ENCODE data around the gene GP1BB. TPM values are rescaled to one million over a fixed set of nuclear protein-coding genes. Genes with fewer than 3 reads are reported as not detected.

Gene GP1BB
- total and polyA plus RNA-seq, 12 donors = 5.3 to 56.1 (median 9.5) TPM; not detected in 6

DNA sequence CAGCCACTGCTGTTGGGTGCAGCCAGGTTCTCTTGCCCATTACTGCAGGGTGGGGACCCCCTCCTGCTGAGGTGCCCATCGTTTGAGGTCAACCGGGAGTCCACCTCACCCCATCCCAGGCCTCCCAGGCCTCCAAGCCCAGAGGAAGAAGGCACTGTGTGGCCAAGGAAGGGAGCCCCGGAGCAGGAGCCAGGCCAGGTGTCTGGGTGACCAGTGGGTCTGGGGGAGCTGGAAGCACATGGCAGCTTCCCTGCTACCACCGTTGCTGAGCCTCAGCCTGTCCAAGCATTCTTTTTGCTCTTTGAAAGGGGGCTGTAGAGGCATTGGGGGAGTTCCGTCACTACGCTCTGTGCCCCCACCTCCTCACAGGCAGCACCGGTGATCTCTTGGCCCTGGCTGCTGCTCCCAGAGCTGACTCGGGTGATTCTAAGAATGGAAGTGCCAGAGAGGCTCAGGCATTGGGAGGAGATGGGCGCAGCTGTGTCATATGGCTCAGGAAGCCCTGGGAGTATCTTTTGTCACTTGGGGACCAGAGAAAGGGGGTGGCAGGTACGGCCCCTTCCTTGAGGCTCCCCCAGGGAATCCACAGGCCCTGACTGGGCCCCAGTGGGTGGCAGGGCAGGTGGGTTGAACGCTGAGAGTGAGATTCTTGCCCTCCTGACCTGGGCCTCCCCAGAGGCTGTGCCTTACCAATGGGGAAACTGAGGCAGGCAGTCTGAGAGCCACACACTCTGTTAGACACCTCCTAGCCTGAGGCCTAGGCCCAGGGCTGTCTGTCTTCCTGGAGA is 7.1 kb upstream of the GP1BB start:
- no peak for ATAC-seq
- Histone ChIP-seq H3K9me3 (no peaks in the 10 kb centered on the region), H3K27me3 (peaks cover 0 to 60% (median 13%) of the 10 kb centered on the region in 7 donors), H3K4me1 (peaks cover 16 to 70% (median 41%) of the 10 kb centered on the region in 9 donors), H3K4me3 (peak overlapping the region in 1 of 10 donors; percentile 67), H3K27ac (no peak overlapping the region), H3K36me3 (peaks cover 0 to 18% (median 0%) of the 10 kb centered on the region in 9 donors)
- TF ChIP-seq, protein P1, sequence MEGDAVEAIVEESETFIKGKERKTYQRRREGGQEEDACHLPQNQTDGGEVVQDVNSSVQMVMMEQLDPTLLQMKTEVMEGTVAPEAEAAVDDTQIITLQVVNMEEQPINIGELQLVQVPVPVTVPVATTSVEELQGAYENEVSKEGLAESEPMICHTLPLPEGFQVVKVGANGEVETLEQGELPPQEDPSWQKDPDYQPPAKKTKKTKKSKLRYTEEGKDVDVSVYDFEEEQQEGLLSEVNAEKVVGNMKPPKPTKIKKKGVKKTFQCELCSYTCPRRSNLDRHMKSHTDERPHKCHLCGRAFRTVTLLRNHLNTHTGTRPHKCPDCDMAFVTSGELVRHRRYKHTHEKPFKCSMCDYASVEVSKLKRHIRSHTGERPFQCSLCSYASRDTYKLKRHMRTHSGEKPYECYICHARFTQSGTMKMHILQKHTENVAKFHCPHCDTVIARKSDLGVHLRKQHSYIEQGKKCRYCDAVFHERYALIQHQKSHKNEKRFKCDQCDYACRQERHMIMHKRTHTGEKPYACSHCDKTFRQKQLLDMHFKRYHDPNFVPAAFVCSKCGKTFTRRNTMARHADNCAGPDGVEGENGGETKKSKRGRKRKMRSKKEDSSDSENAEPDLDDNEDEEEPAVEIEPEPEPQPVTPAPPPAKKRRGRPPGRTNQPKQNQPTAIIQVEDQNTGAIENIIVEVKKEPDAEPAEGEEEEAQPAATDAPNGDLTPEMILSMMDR (IDR thresholded peaks at IDR 0.05) = no peak
- intact Hi-C loops (cut with DNase I) = loop anchor here in 4 of 10 donors (1.0 to 5.0 kb wide), 3 partner anchors 34 to 37 kb away; no protein-coding TSS in a partner anchor
- no peak for DNase-seq
- 78 to 80% methylated on average over 11 of the region's 11 CpGs for WGBS, 2 donors

DNA sequence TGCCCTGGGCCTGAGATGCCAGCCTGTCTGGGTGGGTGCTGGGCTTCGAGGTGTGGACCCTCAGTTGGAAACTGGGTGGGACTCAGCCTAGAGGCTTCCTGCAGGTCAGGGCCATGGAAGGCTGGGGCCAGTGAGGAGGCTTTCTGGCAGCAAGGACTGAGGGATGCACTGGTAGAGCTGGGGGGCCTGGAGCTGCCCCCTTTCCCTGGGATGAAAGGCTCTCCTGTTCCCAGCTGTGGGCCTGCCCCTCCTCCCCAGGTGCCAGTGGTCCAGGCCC is 6.6 kb upstream of the GP1BB start:
- Histone ChIP-seq H3K36me3 (peaks cover 0 to 23% (median 3%) of the 10 kb centered on the region in 9 donors), H3K4me1 (peaks cover 16 to 75% (median 44%) of the 10 kb centered on the region in 9 donors), H3K27me3 (peaks cover 0 to 66% (median 17%) of the 10 kb centered on the region in 7 donors), H3K4me3 (no peak overlapping the region), H3K9me3 (no peaks in the 10 kb centered on the region), H3K27ac (no peak overlapping the region)
- intact Hi-C loops (cut with DNase I) = loop anchor here in 4 of 10 donors (1.0 to 5.0 kb wide), 3 partner anchors 34 to 38 kb away; no protein-coding TSS in a partner anchor
- WGBS, 2 donors = 85 to 95% methylated on average over 1 of the region's 1 CpG
- ATAC-seq (no peak), DNase-seq (no peak)
- TF ChIP-seq, protein P1 (IDR thresholded peaks at IDR 0.05) = no peak

DNA sequence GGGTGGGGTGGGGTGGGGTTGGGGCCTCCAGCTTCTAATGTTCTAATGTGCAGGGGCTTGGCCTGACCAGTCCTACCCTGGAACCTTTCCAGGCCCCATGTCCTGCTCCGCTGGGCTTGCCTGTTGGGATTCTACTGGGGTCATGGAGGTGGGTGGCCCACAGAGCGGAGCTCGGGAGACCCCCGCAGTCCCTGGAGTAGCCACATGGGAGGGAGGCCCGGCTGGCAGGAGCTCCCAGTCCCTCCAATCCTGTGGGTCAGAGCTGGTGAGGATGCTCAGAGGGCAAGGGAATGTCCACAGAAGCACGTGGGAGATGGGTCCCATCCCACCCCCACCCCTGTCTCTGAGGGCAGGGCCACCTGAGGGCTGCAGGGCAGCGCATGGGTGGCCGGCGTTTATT is 6.2 kb upstream of the GP1BB start:
- TF ChIP-seq, protein P1 (IDR thresholded peaks at IDR 0.05) = no peak
- DNase-seq (no peak), ATAC-seq (peak in 1 of 8 donors; percentile 3)
- no peaks in the 10 kb centered on the region for H3K9me3 ChIP-seq
- H3K4me1 ChIP-seq = peaks cover 16 to 80% (median 46%) of the 10 kb centered on the region in 9 donors
- no peak overlapping the region for H3K27ac ChIP-seq
- 82 to 86% methylated on average over 9 of the region's 9 CpGs for WGBS, 2 donors
- H3K36me3 ChIP-seq = peaks cover 0 to 26% (median 6%) of the 10 kb centered on the region in 9 donors
- intact Hi-C loops (cut with DNase I) = loop anchor here in 3 of 10 donors (2.0 to 5.0 kb wide), 2 partner anchors 35 to 38 kb away; no protein-coding TSS in a partner anchor
- peaks cover 0 to 70% (median 21%) of the 10 kb centered on the region in 7 donors for H3K27me3 ChIP-seq
- peak overlapping the region in 1 of 10 donors; percentile 67 for H3K4me3 ChIP-seq

DNA sequence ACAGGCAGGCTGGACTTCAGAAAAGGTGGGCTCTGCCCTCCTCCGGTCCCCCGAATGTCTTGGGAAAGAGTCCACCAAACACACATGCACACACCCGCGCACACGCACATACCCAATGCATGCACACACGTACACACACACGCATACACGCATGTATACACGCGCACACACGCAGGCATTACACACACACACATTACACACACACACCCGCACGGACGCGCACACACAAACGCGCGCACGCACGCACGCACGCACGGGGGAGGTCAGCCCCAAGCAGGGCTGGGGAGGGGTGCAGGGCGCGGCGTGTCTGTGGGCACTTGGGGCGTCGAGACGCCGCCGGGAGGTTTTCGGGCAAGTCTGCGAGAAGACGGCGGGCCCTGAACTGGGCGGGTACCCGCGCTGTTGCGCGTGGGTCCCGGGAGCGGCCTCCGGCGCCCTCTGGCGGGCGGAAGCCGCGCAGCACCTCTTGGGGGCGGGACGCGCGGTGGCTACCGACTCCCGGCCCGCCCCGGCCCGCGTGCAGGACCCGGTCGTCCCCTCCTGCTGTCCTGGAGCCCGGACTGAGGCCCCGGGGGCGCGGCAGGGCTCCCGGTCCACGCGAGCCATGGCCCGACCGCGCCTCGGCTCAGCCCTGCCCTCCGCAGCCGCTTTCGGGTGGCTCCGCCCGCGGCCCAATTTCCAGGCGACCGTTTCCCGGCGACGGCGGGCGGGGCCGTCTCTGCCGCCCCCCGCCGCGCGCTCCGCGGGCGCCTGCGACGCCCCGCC is 5.5 kb upstream of the GP1BB start:
- ATAC-seq (peak; percentile 49 to 81 (median 63)), DNase-seq (peak; percentile 72 to 87)
- Histone ChIP-seq H3K4me1 (peaks cover 22 to 86% (median 50%) of the 10 kb centered on the region in 9 donors), H3K27me3 (peaks cover 0 to 75% (median 28%) of the 10 kb centered on the region in 7 donors), H3K4me3 (peak overlapping the region; percentile 42 to 77 (median 66)), H3K36me3 (peaks cover 0 to 30% (median 6%) of the 10 kb centered on the region in 9 donors), H3K27ac (peak overlapping the region; percentile 58 to 99 (median 94)), H3K9me3 (no peaks in the 10 kb centered on the region)
- TF ChIP-seq, protein P1 (IDR thresholded peaks at IDR 0.05) = peak; percentile 92 to 100 (median 99)
- intact Hi-C loops (cut with DNase I) = loop anchor here in 5 of 10 donors (1.0 to 5.0 kb wide), 3 partner anchors 36 to 39 kb away; no protein-coding TSS in a partner anchor
- WGBS, 2 donors = 7 to 8% methylated on average over 83 to 96 of the region's 96 CpGs
